GM13977 (cell line): ENCODE data around the gene KCNMA1.
A peak's percentile ranks its signal among the peaks of the same experiment; 100 is the strongest.

Source experiments
- DNase-seq: peaks from one replicate; pipeline ENCODE4 v3.0.0; 2012; ENCODE audit warnings: low spot score
- CTCF ChIP-seq: IDR thresholded peaks from 2 replicates; pipeline ENCODE4 v1.5.1; 2012; ENCODE audit warnings: mild to moderate bottlenecking, control low read depth; ENCODE audit not compliant: insufficient read depth; ENCODE audit errors: extremely low read depth, missing control alignments
- in situ Hi-C: fragments of 300-500 bp; cut with MboI; formaldehyde crosslinking; loops from one replicate; pipeline ENCODE4 v1.12.0; 2022; ENCODE audit warnings: low sequenced_read_pairs, low pct_unique_long_range_greater_than_20kb, mixed read lengths, inconsistent platforms; ENCODE audit not compliant: unreplicated experiment

Gene KCNMA1

GRCh38 chr10:76911184-76911583 is 726.4 kb downstream of the KCNMA1 start:
- in situ Hi-C loops: no loop called here
- no peak for DNase-seq
- no peak for TF ChIP-seq CTCF

GRCh38 chr10:76910184-76910962 is 727.2 kb downstream of the KCNMA1 start:
- DNase-seq: no peak
- no peak for TF ChIP-seq CTCF
- in situ Hi-C loops: no loop called here

DNA sequence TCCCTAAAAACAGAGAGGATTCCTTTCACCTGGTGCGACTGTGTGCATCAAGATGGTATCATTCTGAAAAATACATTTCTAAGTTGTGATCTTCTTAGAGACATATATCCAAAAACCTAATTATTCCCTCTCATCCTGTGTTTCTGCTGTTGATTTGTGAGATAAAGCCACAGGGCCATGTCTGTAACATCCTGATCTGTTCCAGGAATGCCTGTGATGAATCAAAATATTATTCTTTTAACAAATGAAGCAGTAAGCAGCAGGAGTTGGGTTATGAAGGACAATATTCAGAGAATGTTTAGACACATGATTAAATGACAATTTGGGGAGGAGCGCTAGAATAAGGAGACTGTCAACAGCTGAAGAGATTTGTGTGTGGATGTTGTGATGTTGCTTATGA is 731.4 kb downstream of the KCNMA1 start:
- in situ Hi-C loops: no loop called here
- TF ChIP-seq CTCF: no peak
- no peak for DNase-seq

- in situ Hi-C loops: no loop called here
- TF ChIP-seq CTCF: no peak
- no peak for DNase-seq
Observed at GRCh38 chr10:76905251-76905650, 732.4 kb downstream of the KCNMA1 start.

DNA sequence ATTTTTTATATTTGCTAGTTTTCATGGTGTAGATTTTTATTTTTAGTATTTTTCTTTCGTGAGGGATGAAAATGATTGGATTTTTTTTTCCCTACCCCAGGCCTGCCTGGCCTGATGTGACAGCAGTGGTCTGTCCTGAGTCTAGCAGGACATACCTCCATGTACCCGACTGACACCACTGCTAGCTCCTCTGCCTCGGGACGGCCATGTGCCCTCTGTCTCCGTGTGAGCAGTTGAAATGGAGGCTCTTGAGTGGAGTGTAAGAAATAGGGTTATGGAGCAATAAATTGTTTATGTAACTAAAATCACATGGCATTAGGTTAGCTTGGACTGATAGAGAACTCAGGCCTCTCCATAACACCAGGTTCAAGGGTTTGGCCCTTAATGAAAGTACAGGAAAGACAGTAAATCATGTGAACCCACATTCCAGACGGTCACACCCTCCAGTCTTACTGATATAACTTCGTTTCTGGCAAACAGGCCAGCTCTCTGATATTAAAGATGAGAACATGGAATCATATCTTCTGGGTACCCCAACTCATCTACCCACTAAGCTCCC is 734.1 kb downstream of the KCNMA1 start:
- TF ChIP-seq CTCF: no peak
- DNase-seq: no peak
- in situ Hi-C loops: no loop called here

DNA sequence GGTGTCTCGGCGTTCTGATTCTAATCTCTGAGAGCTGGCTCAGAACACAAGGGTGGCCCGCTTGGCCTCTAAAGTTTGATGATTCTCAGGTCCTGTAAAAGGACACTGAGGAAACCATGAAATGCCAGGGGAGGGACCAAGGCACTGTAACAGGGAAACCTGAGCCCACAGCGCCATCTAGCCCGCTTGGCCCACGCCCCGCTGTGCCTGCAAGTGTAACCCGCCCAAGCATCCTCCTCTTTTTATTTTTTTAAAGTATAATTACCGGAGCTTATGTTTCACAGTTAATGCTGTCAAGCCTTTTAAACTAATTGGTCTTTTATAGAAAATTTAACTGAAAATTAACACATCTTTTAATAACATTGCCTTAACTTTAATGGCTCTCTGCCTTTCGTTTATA is 734.7 kb downstream of the KCNMA1 start:
- DNase-seq: no peak
- TF ChIP-seq CTCF: peak; percentile 55

More for the DNA sequence above, 734.7 kb downstream of the KCNMA1 start:
- in situ Hi-C loops: no loop called here
